Stomach (tissue), 4 donors: ENCODE measurements around the gene NUMB.

Experiments
- CTCF ChIP-seq, 7 experiments: fragments of 450-650 bp in 4 of 7; fragments of 200-600 bp in 3 of 7; sonication (generic) in 3 of 7; IDR thresholded peaks; one replicate each; pipeline ENCODE4 v1.5.1; 2016 to 2019; ENCODE audit warnings: antibody characterized with exemption in 7 of 7, control low read depth in 2 of 7, mild to moderate bottlenecking in 1 of 7
- EP300 ChIP-seq: sonication (generic); formaldehyde crosslinking; IDR thresholded peaks from one replicate; pipeline ENCODE4 v1.6.1; 2017; ENCODE audit warnings: antibody characterized with exemption
- POLR2A ChIP-seq, 4 donors: fragments of 450-650 bp; IDR thresholded peaks; one replicate each; pipeline ENCODE4 v1.6.1; 2016; ENCODE audit warnings: antibody characterized with exemption in 4 of 4, control low read depth in 2 of 4, mild to moderate bottlenecking in 1 of 4, moderate library complexity in 1 of 4
- POLR2AphosphoS5 ChIP-seq, 3 donors: sonication (generic); formaldehyde crosslinking; IDR thresholded peaks; one replicate each; pipeline ENCODE4 v1.6.1; 2016; ENCODE audit warnings: antibody characterized with exemption in 3 of 3

- TF ChIP-seq POLR2AphosphoS5 (IDR thresholded peaks at IDR 0.05): no peak
- no peak for TF ChIP-seq POLR2A (IDR thresholded peaks at IDR 0.05)
- no peak for TF ChIP-seq CTCF (IDR thresholded peaks at IDR 0.05)
- TF ChIP-seq EP300: no peak
These were observed 18.1 kb upstream of the NUMB start for GRCh38 chr14:73476451-73476931.
